Tibial artery (tissue), 4 donors: ENCODE results near the gene CYP2U1.

ENCODE experiments used
- DNase-seq, 2 donors: peaks; one replicate each; pipeline ENCODE4 v3.0.0-alpha.2; 2019
- H3K27ac ChIP-seq, 2 donors: fragments of 200-600 bp; sonication (generic) in 1 of 2; 1 replicate in 1 of 2; 2 replicates in 1 of 2; pipeline ENCODE4 v1.5.1; 2018 to 2019; ENCODE audit warnings: mild to moderate bottlenecking in 1 of 2
- H3K27me3 ChIP-seq, 2 donors: fragments of 200-600 bp; sonication (generic) in 1 of 2; one replicate each; pipeline versions ENCODE4 v1.5.1 to v1.6.0; 2016 to 2019
- H3K36me3 ChIP-seq, 3 donors: fragments of 200-600 bp; sonication (generic) in 2 of 3; one replicate each; pipeline ENCODE4 v1.5.1; 2016 to 2019; ENCODE audit warnings: mild to moderate bottlenecking in 2 of 3
- H3K4me1 ChIP-seq, 4 donors: fragments of 200-600 bp; sonication (generic) in 2 of 4; 1 replicate in 3 of 4; 2 replicates in 1 of 4; pipeline ENCODE4 v1.5.1; 2016 to 2019
- H3K4me3 ChIP-seq, 2 donors: fragments of 200-600 bp; sonication (generic) in 1 of 2; 1 replicate in 1 of 2; 2 replicates in 1 of 2; pipeline ENCODE4 v1.5.1; 2018 to 2019; ENCODE audit warnings: mild to moderate bottlenecking in 2 of 2
- H3K9me3 ChIP-seq, 3 donors: fragments of 200-600 bp; sonication (generic) in 1 of 3; one replicate each; pipeline ENCODE4 v1.5.1; 2016 to 2019
- intact Hi-C: fragments of 100-400 bp; cut with DNase I; formaldehyde crosslinking; loops from one replicate; pipeline ENCODE4 v1.15.0; 2023; ENCODE audit warnings: low total_unique reads
- TF ChIP-seq, protein P1 (sequence below), 2 experiments: fragments of 200-600 bp in 1 of 2; fragments of 450-650 bp in 1 of 2; IDR thresholded peaks; one replicate each; pipeline ENCODE4 v1.5.1; 2017 to 2019; ENCODE audit warnings: antibody characterized with exemption in 2 of 2, mild to moderate bottlenecking in 1 of 2, moderate library complexity in 1 of 2

Gene CYP2U1

DNA sequence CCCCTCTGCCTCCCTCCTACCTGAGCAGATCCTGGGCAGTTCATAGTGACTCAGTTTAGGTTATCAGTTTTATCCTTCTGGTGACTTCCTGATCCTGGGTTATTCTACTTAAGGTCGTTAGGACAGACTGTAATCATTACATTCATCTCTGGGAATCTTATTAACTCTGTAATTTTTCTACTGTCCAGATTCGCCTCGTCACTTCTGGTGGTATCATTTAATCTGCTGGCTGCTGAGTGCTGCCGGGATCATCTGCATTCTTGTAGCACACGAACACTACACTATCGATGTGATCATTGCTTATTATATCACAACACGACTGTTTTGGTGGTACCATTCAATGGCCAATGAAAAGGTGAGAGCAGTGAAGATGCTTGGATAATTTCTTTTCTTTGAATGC is 23.0 kb upstream of the CYP2U1 start:
- H3K36me3 ChIP-seq, result peaks cover 2 to 29% (median 14%) of the 10 kb centered on the region in 3 donors
- no peaks in the 10 kb centered on the region for H3K27me3 ChIP-seq
- H3K4me3 ChIP-seq, result no peak overlapping the region
- intact Hi-C loops, result no loop called here
- TF ChIP-seq, protein P1, sequence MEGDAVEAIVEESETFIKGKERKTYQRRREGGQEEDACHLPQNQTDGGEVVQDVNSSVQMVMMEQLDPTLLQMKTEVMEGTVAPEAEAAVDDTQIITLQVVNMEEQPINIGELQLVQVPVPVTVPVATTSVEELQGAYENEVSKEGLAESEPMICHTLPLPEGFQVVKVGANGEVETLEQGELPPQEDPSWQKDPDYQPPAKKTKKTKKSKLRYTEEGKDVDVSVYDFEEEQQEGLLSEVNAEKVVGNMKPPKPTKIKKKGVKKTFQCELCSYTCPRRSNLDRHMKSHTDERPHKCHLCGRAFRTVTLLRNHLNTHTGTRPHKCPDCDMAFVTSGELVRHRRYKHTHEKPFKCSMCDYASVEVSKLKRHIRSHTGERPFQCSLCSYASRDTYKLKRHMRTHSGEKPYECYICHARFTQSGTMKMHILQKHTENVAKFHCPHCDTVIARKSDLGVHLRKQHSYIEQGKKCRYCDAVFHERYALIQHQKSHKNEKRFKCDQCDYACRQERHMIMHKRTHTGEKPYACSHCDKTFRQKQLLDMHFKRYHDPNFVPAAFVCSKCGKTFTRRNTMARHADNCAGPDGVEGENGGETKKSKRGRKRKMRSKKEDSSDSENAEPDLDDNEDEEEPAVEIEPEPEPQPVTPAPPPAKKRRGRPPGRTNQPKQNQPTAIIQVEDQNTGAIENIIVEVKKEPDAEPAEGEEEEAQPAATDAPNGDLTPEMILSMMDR (IDR thresholded peaks at IDR 0.05), result no peak
- H3K4me1 ChIP-seq, result peaks cover 0 to 3% (median 0%) of the 10 kb centered on the region in 4 donors
- DNase-seq, result no peak
- no peak overlapping the region for H3K27ac ChIP-seq
- no peaks in the 10 kb centered on the region for H3K9me3 ChIP-seq

DNA sequence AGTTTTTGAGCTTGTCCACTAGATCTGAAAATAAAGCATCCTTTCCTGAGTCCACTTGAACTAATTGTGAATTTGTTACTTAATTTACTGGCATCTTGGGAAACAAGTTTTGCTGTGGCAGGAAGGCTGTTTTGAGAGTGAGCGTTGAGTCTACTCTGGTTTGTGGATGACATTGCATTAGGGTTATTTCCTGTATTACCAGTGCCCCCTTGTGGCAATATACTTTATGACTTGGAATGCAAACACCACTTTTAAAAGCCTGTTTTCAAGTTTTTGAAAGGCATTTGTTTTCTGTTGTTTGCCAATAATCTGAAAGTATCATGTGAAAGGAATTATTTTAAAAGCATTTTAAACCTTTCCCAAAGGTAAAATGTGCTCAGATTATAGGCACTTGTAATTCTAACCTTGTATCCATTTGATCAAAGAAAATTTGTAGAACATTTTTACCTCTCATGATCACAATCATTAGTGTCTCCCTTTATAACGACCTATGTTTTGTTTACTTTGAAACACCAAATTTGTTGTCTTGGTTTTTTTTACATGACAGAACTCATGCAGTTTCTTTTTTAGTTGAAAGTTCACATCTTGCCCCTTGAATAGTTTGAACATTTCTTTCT is 18.0 kb upstream of the CYP2U1 start:
- Histone ChIP-seq H3K27ac (no peak overlapping the region), H3K36me3 (peaks cover 0 to 31% (median 12%) of the 10 kb centered on the region in 3 donors), H3K4me1 (peaks cover 0 to 3% (median 0%) of the 10 kb centered on the region in 4 donors), H3K9me3 (no peaks in the 10 kb centered on the region), H3K27me3 (no peaks in the 10 kb centered on the region), H3K4me3 (no peak overlapping the region)
- peak in 1 of 2 donors; percentile 27 for DNase-seq
- TF ChIP-seq, protein P1 (IDR thresholded peaks at IDR 0.05), result peak; percentile 73 to 91
- intact Hi-C loops, result loop anchor here (1.0 kb wide), 1 partner anchor 156 kb away; no protein-coding TSS in a partner anchor

DNA sequence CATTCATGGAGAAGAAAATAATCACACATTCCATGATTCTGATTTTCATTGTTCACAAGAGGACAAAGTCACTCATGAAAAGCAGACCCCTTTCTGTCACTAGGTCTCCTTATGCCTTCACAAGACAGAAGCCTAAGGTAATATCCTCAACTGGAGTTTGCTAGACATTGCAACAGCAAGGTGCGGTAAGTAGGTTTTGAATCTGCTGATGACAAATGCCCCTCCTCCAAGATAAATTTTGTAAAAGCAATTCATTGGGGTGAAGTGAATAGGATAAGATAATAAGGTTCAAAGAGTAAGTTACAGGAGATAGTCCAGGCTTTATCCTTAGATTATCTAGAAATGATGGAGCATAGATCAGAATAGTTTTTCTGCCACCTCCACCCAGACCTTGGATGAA is 16.1 kb upstream of the CYP2U1 start:
- Histone ChIP-seq H3K4me3 (no peak overlapping the region), H3K36me3 (peaks cover 0 to 15% (median 0%) of the 10 kb centered on the region in 3 donors), H3K27ac (no peak overlapping the region), H3K9me3 (peaks cover 0 to 14% (median 6%) of the 10 kb centered on the region in 3 donors), H3K4me1 (peaks cover 0 to 3% (median 0%) of the 10 kb centered on the region in 4 donors), H3K27me3 (no peaks in the 10 kb centered on the region)
- intact Hi-C loops, result no loop called here
- no peak for DNase-seq
- TF ChIP-seq, protein P1 (IDR thresholded peaks at IDR 0.05), result no peak

DNA sequence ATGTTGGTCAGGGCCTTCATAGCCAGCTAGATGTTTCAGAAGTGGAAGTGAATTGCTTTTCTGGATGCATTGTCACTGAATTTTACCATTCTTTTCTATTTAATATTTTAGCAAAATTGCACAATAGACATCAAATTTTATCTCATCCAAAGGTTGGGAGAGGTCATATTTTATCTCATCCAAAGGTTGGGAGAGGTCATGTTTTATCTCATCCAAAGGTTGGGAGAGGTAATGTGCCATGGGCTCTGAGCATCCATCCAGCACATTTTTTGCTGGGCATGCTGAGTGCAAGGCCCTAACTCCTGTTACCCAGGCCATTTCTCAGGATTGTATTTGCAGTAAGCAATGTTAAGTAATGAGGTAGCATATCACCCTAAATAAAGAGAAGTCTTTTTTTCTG is 14.7 kb upstream of the CYP2U1 start:
- Histone ChIP-seq H3K4me3 (no peak overlapping the region), H3K9me3 (peaks cover 0 to 22% (median 17%) of the 10 kb centered on the region in 3 donors), H3K4me1 (peaks cover 0 to 3% (median 0%) of the 10 kb centered on the region in 4 donors), H3K27ac (no peak overlapping the region), H3K27me3 (no peaks in the 10 kb centered on the region), H3K36me3 (peaks cover 0 to 9% (median 0%) of the 10 kb centered on the region in 3 donors)
- TF ChIP-seq, protein P1 (IDR thresholded peaks at IDR 0.05), result no peak
- DNase-seq, result no peak
- intact Hi-C loops, result no loop called here

DNA sequence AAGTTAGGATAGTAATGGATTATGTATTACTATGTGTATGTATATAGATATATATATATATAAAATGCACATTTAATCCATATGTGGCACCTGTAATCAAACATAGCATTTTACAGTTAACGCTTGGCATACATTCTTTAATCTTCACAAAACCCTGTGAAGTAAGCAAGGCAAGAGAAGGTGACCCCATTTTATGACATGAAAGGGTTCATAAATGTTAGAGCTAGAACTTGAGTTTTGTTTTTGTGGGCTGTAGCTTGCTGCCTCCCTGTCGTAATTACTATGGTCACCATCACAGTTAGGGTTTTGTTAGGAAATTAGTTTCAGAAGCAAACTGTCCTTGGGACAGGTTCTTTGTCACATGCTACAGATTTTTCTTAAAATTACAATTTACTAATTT is 13.8 kb upstream of the CYP2U1 start:
- Histone ChIP-seq H3K36me3 (peaks cover 0 to 9% (median 0%) of the 10 kb centered on the region in 3 donors), H3K4me3 (no peak overlapping the region), H3K4me1 (peaks cover 0 to 3% (median 0%) of the 10 kb centered on the region in 4 donors), H3K27me3 (no peaks in the 10 kb centered on the region), H3K9me3 (peaks cover 0 to 27% (median 17%) of the 10 kb centered on the region in 3 donors), H3K27ac (no peak overlapping the region)
- no peak for DNase-seq
- TF ChIP-seq, protein P1 (IDR thresholded peaks at IDR 0.05), result no peak
- intact Hi-C loops, result no loop called here
